CD14-positive monocyte (primary cell): ENCODE results near the gene PLCG1. TPM values are rescaled to one million over a fixed set of nuclear protein-coding genes. Genes with fewer than 3 reads are reported as not detected.

Experiments used
- DNase-seq, 3 donors: peaks; one replicate each; pipeline ENCODE4 v3.0.0-alpha.2; 2011 to 2022
- H2AFZ ChIP-seq: 2 replicates; pipeline ENCODE4 v1.6.0; 2012; ENCODE audit warnings: mild to moderate bottlenecking, low read depth, low read length, inconsistent platforms; ENCODE audit not compliant: insufficient read depth, poor library complexity, severe bottlenecking
- H3K27ac ChIP-seq, 2 donors: 1 replicate in 1 of 2; 2 replicates in 1 of 2; pipeline ENCODE4 v1.5.1; 2012 to 2013; ENCODE audit warnings: low read length in 2 of 2, control low read depth in 1 of 2, inconsistent platforms in 1 of 2, low read depth in 1 of 2, mild to moderate bottlenecking in 1 of 2
- H3K27me3 ChIP-seq, 2 donors: one replicate each; pipeline versions ENCODE4 v1.6.0 to v1.6.1; 2011 to 2013; ENCODE audit warnings: low read length in 2 of 2; ENCODE audit not compliant: control insufficient read depth in 2 of 2, insufficient read depth in 2 of 2
- H3K36me3 ChIP-seq, 2 donors: replicated peaks in 1 of 2; 1 replicate in 1 of 2; 2 replicates in 1 of 2; pipeline versions ENCODE4 v1.5.1 to v1.6.1; 2012 to 2013; ENCODE audit warnings: low read length in 2 of 2, control low read depth in 1 of 2, inconsistent platforms in 1 of 2, mild to moderate bottlenecking in 1 of 2; ENCODE audit not compliant: insufficient read depth in 2 of 2, control insufficient read depth in 1 of 2
- H3K4me1 ChIP-seq, 2 donors: 1 replicate in 1 of 2; 2 replicates in 1 of 2; pipeline versions ENCODE4 v1.5.1 to v1.6.1; 2012 to 2013; ENCODE audit warnings: low read length in 2 of 2, control low read depth in 1 of 2, inconsistent platforms in 1 of 2, mild to moderate bottlenecking in 1 of 2, moderate library complexity in 1 of 2; ENCODE audit not compliant: insufficient read depth in 2 of 2, control insufficient read depth in 1 of 2
- H3K4me2 ChIP-seq: replicated peaks from 2 replicates; pipeline ENCODE3; 2012; ENCODE audit warnings: low read length, moderate library complexity, mild to moderate bottlenecking; ENCODE audit not compliant: poor library complexity, severe bottlenecking; ENCODE audit errors: extremely low read depth
- H3K4me3 ChIP-seq, 3 experiments: fragments of 200-600 bp in 1 of 3; sonication (generic) in 1 of 3; replicated peaks in 1 of 3; 1 replicate in 2 of 3; 2 replicates in 1 of 3; pipeline ENCODE4 v1.5.1; 2011 to 2013; ENCODE audit warnings: low read length in 3 of 3, mild to moderate bottlenecking in 3 of 3, control low read depth in 2 of 3, low read depth in 2 of 3, inconsistent platforms in 1 of 3, moderate library complexity in 1 of 3
- H3K79me2 ChIP-seq: 2 replicates; pipeline ENCODE4 v1.6.0; 2012; ENCODE audit warnings: mild to moderate bottlenecking, control low read depth, inconsistent platforms, low read length, moderate library complexity; ENCODE audit not compliant: insufficient read depth
- H3K9ac ChIP-seq: 2 replicates; pipeline ENCODE4 v1.6.0; 2017; ENCODE audit warnings: low read length, mild to moderate bottlenecking; ENCODE audit not compliant: insufficient read depth, poor library complexity, severe bottlenecking
- H3K9me3 ChIP-seq, 2 donors: replicated peaks in 1 of 2; 1 replicate in 1 of 2; 2 replicates in 1 of 2; pipeline versions ENCODE4 v1.5.1 to v1.6.1; 2012 to 2013; ENCODE audit warnings: low read length in 2 of 2, control low read depth in 1 of 2; ENCODE audit not compliant: control insufficient read depth in 1 of 2, insufficient read depth in 1 of 2
- H4K20me1 ChIP-seq: 2 replicates; pipeline ENCODE4 v1.6.0; 2012; ENCODE audit warnings: mild to moderate bottlenecking, low read length, control low read depth, moderate library complexity; ENCODE audit not compliant: insufficient read depth
- H3K27ac Mint-ChIP-seq, 7 donors: one replicate each; pipeline ENCODE4 v1.8.0; 2020; ENCODE audit warnings: mild to moderate bottlenecking in 7 of 7, mixed read lengths in 7 of 7, moderate library complexity in 6 of 7, inconsistent platforms in 2 of 7
- H3K27me3 Mint-ChIP-seq, 3 donors: one replicate each; pipeline ENCODE4 v1.8.0; 2021 to 2022; ENCODE audit warnings: low read depth in 3 of 3, mild to moderate bottlenecking in 3 of 3, mixed read lengths in 3 of 3, moderate library complexity in 3 of 3, inconsistent platforms in 1 of 3
- H3K36me3 Mint-ChIP-seq, 2 donors: one replicate each; pipeline ENCODE4 v1.8.0; 2020; ENCODE audit warnings: mixed read lengths in 2 of 2, inconsistent platforms in 1 of 2, mild to moderate bottlenecking in 1 of 2
- H3K4me1 Mint-ChIP-seq: one replicate; pipeline ENCODE4 v1.8.0; 2020; ENCODE audit warnings: mild to moderate bottlenecking, mixed read lengths
- H3K4me3 Mint-ChIP-seq, 2 donors: one replicate each; pipeline ENCODE4 v1.8.0; 2020; ENCODE audit warnings: mild to moderate bottlenecking in 2 of 2, mixed read lengths in 2 of 2, moderate library complexity in 1 of 2
- H3K9me3 Mint-ChIP-seq, 7 donors: one replicate each; pipeline ENCODE4 v1.8.0; 2020 to 2022; ENCODE audit warnings: mixed read lengths in 7 of 7, mild to moderate bottlenecking in 6 of 7, moderate library complexity in 6 of 7, inconsistent platforms in 2 of 7
- CTCF ChIP-seq: fragments of 200-600 bp; IDR thresholded peaks from one replicate; pipeline ENCODE4 v1.8.0; 2022; ENCODE audit warnings: antibody characterized with exemption, mild to moderate bottlenecking
- WGBS: methylation state at CpG from one replicate; pipeline ENCODE4 v1.1.5; 2013; ENCODE audit warnings: missing lambda C conversion rate; ENCODE audit not compliant: insufficient coverage; 5-methylcytosine and 5-hydroxymethylcytosine counted together
- intact Hi-C, 2 donors: fragments of 100-400 bp; cut with micrococcal nuclease; formaldehyde crosslinking; loops; one replicate each; pipeline versions ENCODE4 v1.15.0 to v1.15.1; 2023
- polyA plus RNA-seq, 3 donors: library from polyadenylated mRNA; depleted of rRNA in 1 of 3; unstranded in 2 of 3; stranded (reverse) in 1 of 3; fragments of 300-500 nt in 2 of 3; fragments of >200 nt in 1 of 3; fragmentation: Illumina TruSeq in 2 of 3; gene quantifications; 1 replicate in 2 of 3; 2 replicates in 1 of 3; pipeline ENCODE4 v1.2.3, GENCODE V29; 2012 to 2021

The PLCG1 gene
- polyA plus RNA-seq, 3 donors = 0.33 to 3.8 (median 1.0) TPM

GRCh38 chr20:41214202-41214601, 76.9 kb downstream of the PLCG1 start:
- no peak overlapping the region for H3K4me3 ChIP-seq
- H3K4me1 ChIP-seq = no peaks in the 10 kb centered on the region
- H3K9ac ChIP-seq = no peak overlapping the region
- H3K36me3 ChIP-seq = no peaks in the 10 kb centered on the region
- H3K36me3 Mint-ChIP-seq = no peaks in the 10 kb centered on the region
- H3K4me3 Mint-ChIP-seq = no peak overlapping the region
- DNase-seq = no peak
- no peak overlapping the region for H2AFZ ChIP-seq
- no peak overlapping the region for H3K27ac Mint-ChIP-seq
- H3K9me3 Mint-ChIP-seq = peaks cover 0 to 4% (median 0%) of the 10 kb centered on the region in 7 donors
- intact Hi-C loops = no loop called here
- no peak for TF ChIP-seq CTCF
- H3K27me3 Mint-ChIP-seq = peaks cover 0 to 7% (median 0%) of the 10 kb centered on the region in 3 donors
- no peak overlapping the region for H3K4me2 ChIP-seq
- no peak overlapping the region for H3K27ac ChIP-seq
- no peaks in the 10 kb centered on the region for H4K20me1 ChIP-seq
- WGBS = 100% methylated on average over 2 of the region's 3 CpGs
- H3K79me2 ChIP-seq = no peaks in the 10 kb centered on the region
- H3K4me1 Mint-ChIP-seq = no peaks in the 10 kb centered on the region
- no peaks in the 10 kb centered on the region for H3K9me3 ChIP-seq
- no peaks in the 10 kb centered on the region for H3K27me3 ChIP-seq

GRCh38 chr20:41214666-41215065, 77.3 kb downstream of the PLCG1 start:
- Mint-ChIP-seq H3K9me3 (peaks cover 0 to 3% (median 0%) of the 10 kb centered on the region in 7 donors), H3K27me3 (peaks cover 0 to 7% (median 0%) of the 10 kb centered on the region in 3 donors), H3K4me3 (no peak overlapping the region), H3K27ac (no peak overlapping the region), H3K4me1 (no peaks in the 10 kb centered on the region), H3K36me3 (no peaks in the 10 kb centered on the region)
- Histone ChIP-seq H3K36me3 (no peaks in the 10 kb centered on the region), H4K20me1 (no peaks in the 10 kb centered on the region), H3K4me1 (no peaks in the 10 kb centered on the region), H3K4me3 (no peak overlapping the region), H3K79me2 (no peaks in the 10 kb centered on the region), H3K27me3 (no peaks in the 10 kb centered on the region), H3K4me2 (no peak overlapping the region), H3K27ac (no peak overlapping the region), H2AFZ (no peak overlapping the region), H3K9ac (no peak overlapping the region), H3K9me3 (no peaks in the 10 kb centered on the region)
- DNase-seq = no peak
- intact Hi-C loops = no loop called here
- TF ChIP-seq CTCF = no peak
- no CpG with 5 or more reads among the region's 3 CpGs for WGBS
